22Rv1 (cell line): ENCODE measurements around the gene MTMR10.

Source experiments
- CTCF ChIP-seq: fragments of 450-650 bp; IDR thresholded peaks from 2 replicates; pipeline ENCODE4 v1.5.1; 2017; ENCODE audit warnings: mild to moderate bottlenecking
- ZFX ChIP-seq: fragments of 450-650 bp; IDR thresholded peaks from 2 replicates; pipeline ENCODE4 v1.6.1; 2017; ENCODE audit warnings: antibody characterized with exemption, borderline replicate concordance

GRCh38 chr15:30990446-30991254, 778 bp downstream of the MTMR10 start:
- no peak for TF ChIP-seq CTCF
- TF ChIP-seq ZFX, result no peak
